Right ventricle myocardium inferior (tissue), 1 donor: Measurements from ENCODE around the gene IFTAP. TPM values are rescaled to one million over a fixed set of nuclear protein-coding genes. Genes with fewer than 3 reads are reported as not detected.
"Not testable (repeated sequence)": the region's sequence is repeated elsewhere in the genome, so short reads cannot be mapped to it uniquely, and the experiment has no call there.

Experiments used
- ATAC-seq: fragments of 200-7000 bp; cut with Tn5 transposase; one replicate; pipeline ENCODE4 v1.9.1; 2020; ENCODE audit warnings: mild to moderate bottlenecking, moderate library complexity
- DNase-seq: peaks from one replicate; pipeline ENCODE4 v3.0.0; 2021; ENCODE audit errors: missing footprints
- intact Hi-C: fragments of 100-400 bp; cut with DNase I; formaldehyde crosslinking; loops from one replicate; pipeline ENCODE4 v1.11.0; 2022
- total RNA-seq: library from RNA; stranded (reverse); fragmentation: NEBNext Ultra II Directional; extraction: Animal tissue kit (Norgen Biotek cat#: 25700); gene quantifications from one replicate; pipeline ENCODE4 v1.2.1, GENCODE V29; 2021
- donor health status: DM: no; HTN: yes; CAD: no; lungs with severe emphysema.

The IFTAP gene
- total RNA-seq, 1 donor from 2014 or later = 39.7 TPM

GRCh38 chr11:36627006-36627405, 32.7 kb downstream of the IFTAP start:
- ATAC-seq (no peak), DNase-seq (no peak)
- intact Hi-C loops = no loop called here

GRCh38 chr11:36627471-36627870, 33.2 kb downstream of the IFTAP start:
- intact Hi-C loops = no loop called here

GRCh38 chr11:36628141-36628540, 33.8 kb downstream of the IFTAP start:
- ATAC-seq = no peak
- intact Hi-C loops = no loop called here
- no peak for DNase-seq

More at GRCh38 chr11:36627471-36627870, 33.2 kb downstream of the IFTAP start:
- DNase-seq (no peak), ATAC-seq (no peak)

GRCh38 chr11:36628765-36629244, 34.5 kb downstream of the IFTAP start:
- DNase-seq (no peak), ATAC-seq (no peak)
- intact Hi-C loops = no loop called here

GRCh38 chr11:36631774-36632173, 37.5 kb downstream of the IFTAP start:
- intact Hi-C loops = no loop called here
- no peak for ATAC-seq

GRCh38 chr11:36635066-36635862, 41.0 kb downstream of the IFTAP start:
- no peak for DNase-seq
- no peak for ATAC-seq
- intact Hi-C loops = no loop called here

More at GRCh38 chr11:36631774-36632173, 37.5 kb downstream of the IFTAP start:
- DNase-seq = no peak

- DNase-seq (no peak), ATAC-seq (no peak)
- intact Hi-C loops = no loop called here
Measured at GRCh38 chr11:36638556-36638955, 44.3 kb downstream of the IFTAP start.

- DNase-seq (no peak), ATAC-seq (no peak)
- intact Hi-C loops = no loop called here
Measured at GRCh38 chr11:36657610-36658267, 63.4 kb downstream of the IFTAP start.

- DNase-seq, intact Hi-C loops, ATAC-seq: not testable (repeated sequence)
Measured at GRCh38 chr11:36661359-36661758, 67.1 kb downstream of the IFTAP start.

GRCh38 chr11:36672815-36673450, 78.6 kb downstream of the IFTAP start:
- no peak for DNase-seq

GRCh38 chr11:36679547-36679946, 85.2 kb downstream of the IFTAP start:
- ATAC-seq, DNase-seq, intact Hi-C loops: not testable (repeated sequence)

More at GRCh38 chr11:36672815-36673450, 78.6 kb downstream of the IFTAP start:
- no peak for ATAC-seq
- intact Hi-C loops = loop anchor here (2.0 kb wide), 1 partner anchor 106 kb away; no protein-coding TSS in a partner anchor

GRCh38 chr11:36683818-36684217, 89.5 kb downstream of the IFTAP start:
- ATAC-seq (no peak), DNase-seq (no peak)
- intact Hi-C loops = no loop called here

GRCh38 chr11:36684840-36685801, 90.8 kb downstream of the IFTAP start:
- no peak for ATAC-seq
- intact Hi-C loops = no loop called here
- DNase-seq = no peak

- ATAC-seq (no peak), DNase-seq (no peak)
- intact Hi-C loops = no loop called here
Measured at GRCh38 chr11:36688132-36688531, 93.8 kb downstream of the IFTAP start.

- DNase-seq (no peak), ATAC-seq (no peak)
- intact Hi-C loops = no loop called here
Measured at GRCh38 chr11:36688571-36689291, 94.4 kb downstream of the IFTAP start.

GRCh38 chr11:36689442-36689841, 95.1 kb downstream of the IFTAP start:
- DNase-seq (no peak), ATAC-seq (no peak)
- intact Hi-C loops = no loop called here

GRCh38 chr11:36692704-36693103, 98.4 kb downstream of the IFTAP start:
- ATAC-seq (no peak), DNase-seq (no peak)
- intact Hi-C loops = no loop called here
